GM19467 (cell line): ENCODE results near the gene C7.
"Not testable (repeated sequence)": the region's sequence is repeated elsewhere in the genome, so short reads cannot be mapped to it uniquely, and the experiment has no call there.

Experiments
- ATAC-seq: cut with Tn5 transposase; IDR thresholded peaks from one replicate; pipeline ENCODE4 v1.9.1; 2021; ENCODE audit warnings: mild to moderate bottlenecking, moderate library complexity; ENCODE audit not compliant: unreplicated experiment

The C7 gene

GRCh38 chr5:40988746-40989510 lies 79.6 kb downstream of the C7 start:
- no peak for ATAC-seq

- ATAC-seq: no peak
Observed at GRCh38 chr5:40991168-40991980, 82.1 kb downstream of the C7 start.

GRCh38 chr5:40991981-40992559 lies 82.8 kb downstream of the C7 start:
- no peak for ATAC-seq

GRCh38 chr5:40995801-40996586 lies 86.7 kb downstream of the C7 start:
- ATAC-seq: no peak

GRCh38 chr5:40999142-40999541 lies 89.8 kb downstream of the C7 start:
- ATAC-seq: no peak

- ATAC-seq: no peak
Observed at GRCh38 chr5:40999966-41000365, 90.7 kb downstream of the C7 start.

- no peak for ATAC-seq
Observed at GRCh38 chr5:41003670-41004376, 94.5 kb downstream of the C7 start.

- ATAC-seq: no peak
Observed at GRCh38 chr5:41004931-41005330, 95.6 kb downstream of the C7 start.

GRCh38 chr5:41009232-41009631 lies 99.9 kb downstream of the C7 start:
- ATAC-seq: no peak

- ATAC-seq: no peak
Observed at GRCh38 chr5:41010572-41010971, 101.3 kb downstream of the C7 start.

GRCh38 chr5:41012318-41012717 lies 103.0 kb downstream of the C7 start:
- ATAC-seq: no peak

- not testable (repeated sequence) for ATAC-seq
Observed at GRCh38 chr5:41022600-41022999, 113.3 kb downstream of the C7 start.
